Lung (tissue), 12 donors: Measurements from ENCODE around the gene NR2F1-AS1. TPM values are rescaled to one million over a fixed set of nuclear protein-coding genes. Genes with fewer than 3 reads are reported as not detected.

ENCODE experiments used
- ATAC-seq: fragments of 200-7000 bp; cut with Tn5 transposase; one replicate; pipeline ENCODE4 v1.9.1; 2020; ENCODE audit warnings: moderate number of reproducible peaks; ENCODE audit not compliant: insufficient read depth, low FRiP score
- DNase-seq, 3 donors: peaks; one replicate each; pipeline ENCODE4 v3.0.0-alpha.2; 2013 to 2017
- H3K27ac ChIP-seq, 2 donors: one replicate each; pipeline ENCODE4 v1.5.1; 2013; ENCODE audit warnings: mild to moderate bottlenecking in 2 of 2, moderate library complexity in 2 of 2, control low read depth in 1 of 2, inconsistent platforms in 1 of 2, low read depth in 1 of 2, low read length in 1 of 2
- H3K27me3 ChIP-seq, 3 donors: one replicate each; pipeline ENCODE4 v1.5.1; 2013; ENCODE audit warnings: low read length in 2 of 3; ENCODE audit not compliant: control insufficient read depth in 3 of 3, insufficient read depth in 3 of 3
- H3K36me3 ChIP-seq, 4 donors: one replicate each; pipeline ENCODE4 v1.5.1; 2013; ENCODE audit warnings: low read length in 4 of 4, mild to moderate bottlenecking in 1 of 4, moderate library complexity in 1 of 4; ENCODE audit not compliant: control insufficient read depth in 4 of 4, insufficient read depth in 4 of 4
- H3K4me1 ChIP-seq, 5 donors: one replicate each; pipeline ENCODE4 v1.5.1; 2013; ENCODE audit warnings: low read length in 5 of 5, mild to moderate bottlenecking in 2 of 5, moderate library complexity in 1 of 5; ENCODE audit not compliant: control insufficient read depth in 5 of 5, insufficient read depth in 5 of 5
- H3K4me3 ChIP-seq: one replicate; pipeline ENCODE4 v1.5.1; 2013; ENCODE audit warnings: mild to moderate bottlenecking, control low read depth, moderate library complexity
- H3K9ac ChIP-seq, 2 donors: one replicate each; pipeline ENCODE4 v1.5.1; 2013; ENCODE audit warnings: low read length in 2 of 2, control low read depth in 1 of 2; ENCODE audit not compliant: insufficient read depth in 1 of 2
- H3K9me3 ChIP-seq, 4 donors: one replicate each; pipeline ENCODE4 v1.5.1; 2013; ENCODE audit warnings: low read length in 3 of 4, mild to moderate bottlenecking in 1 of 4, moderate library complexity in 1 of 4; ENCODE audit not compliant: control insufficient read depth in 4 of 4, insufficient read depth in 3 of 4
- WGBS, 2 donors: extraction: QIAGEN DNeasy Blood & Tissue Kit; methylation state at CpG; one replicate each; pipeline ENCODE4 v1.1.7; 2013; 5-methylcytosine and 5-hydroxymethylcytosine counted together
- polyA plus RNA-seq, 2 donors: library from polyadenylated mRNA; stranded (reverse); fragments of 200-250 nt; gene quantifications; one replicate each; pipeline ENCODE4 v1.2.1, GENCODE V29; 2013
- total RNA-seq, 2 donors: library from RNA; depleted of rRNA in 1 of 2; stranded (reverse); fragments of >200 nt in 1 of 2; gene quantifications; one replicate each; pipeline ENCODE4 v1.2.1, GENCODE V29; 2014 to 2021
- TF ChIP-seq, protein P1 (sequence below): IDR thresholded peaks from 2 replicates; pipeline ENCODE4 v1.5.1; 2012; ENCODE audit warnings: mild to moderate bottlenecking; ENCODE audit errors: control extremely low read depth, extremely low read depth
- donor health status: control.
- donor health status: control.
- donor health status: Bipolar disorder and iron deficiency.
- donor health status: healthy.
- donor health status: DM: yes; HTN: yes; CAD: no.

Gene NR2F1-AS1
- total and polyA plus RNA-seq, 4 donors: 3.6 to 50.0 (median 10.9) TPM

DNA sequence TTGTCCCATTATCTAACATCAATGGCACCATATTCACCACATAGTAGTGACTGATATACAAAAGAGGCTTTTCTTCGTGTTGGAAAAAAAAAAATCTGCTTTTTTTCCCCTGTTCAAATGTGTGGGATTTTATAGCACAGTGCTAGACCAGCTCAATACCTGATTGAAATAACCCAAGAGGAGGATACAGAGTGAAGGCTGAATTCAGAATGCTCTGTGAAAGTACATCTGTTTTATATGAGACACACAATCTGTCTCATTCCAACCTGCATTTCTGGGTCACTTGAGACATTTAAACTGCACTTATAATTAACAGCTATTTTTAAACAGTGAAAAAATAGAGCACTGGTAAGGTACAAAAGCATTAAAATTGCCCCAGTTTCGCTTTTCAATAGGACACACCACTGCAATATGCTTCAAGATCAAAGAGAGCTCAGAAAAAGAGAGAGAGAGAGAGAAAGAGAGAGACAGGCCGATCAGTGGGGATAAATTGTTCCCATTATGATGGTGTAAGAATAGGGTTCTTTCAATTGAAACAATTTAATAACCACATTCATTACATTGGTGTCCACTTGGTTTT, 179.3 kb downstream of the NR2F1-AS1 start:
- TF ChIP-seq, protein P1, sequence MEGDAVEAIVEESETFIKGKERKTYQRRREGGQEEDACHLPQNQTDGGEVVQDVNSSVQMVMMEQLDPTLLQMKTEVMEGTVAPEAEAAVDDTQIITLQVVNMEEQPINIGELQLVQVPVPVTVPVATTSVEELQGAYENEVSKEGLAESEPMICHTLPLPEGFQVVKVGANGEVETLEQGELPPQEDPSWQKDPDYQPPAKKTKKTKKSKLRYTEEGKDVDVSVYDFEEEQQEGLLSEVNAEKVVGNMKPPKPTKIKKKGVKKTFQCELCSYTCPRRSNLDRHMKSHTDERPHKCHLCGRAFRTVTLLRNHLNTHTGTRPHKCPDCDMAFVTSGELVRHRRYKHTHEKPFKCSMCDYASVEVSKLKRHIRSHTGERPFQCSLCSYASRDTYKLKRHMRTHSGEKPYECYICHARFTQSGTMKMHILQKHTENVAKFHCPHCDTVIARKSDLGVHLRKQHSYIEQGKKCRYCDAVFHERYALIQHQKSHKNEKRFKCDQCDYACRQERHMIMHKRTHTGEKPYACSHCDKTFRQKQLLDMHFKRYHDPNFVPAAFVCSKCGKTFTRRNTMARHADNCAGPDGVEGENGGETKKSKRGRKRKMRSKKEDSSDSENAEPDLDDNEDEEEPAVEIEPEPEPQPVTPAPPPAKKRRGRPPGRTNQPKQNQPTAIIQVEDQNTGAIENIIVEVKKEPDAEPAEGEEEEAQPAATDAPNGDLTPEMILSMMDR: no peak
- no peak overlapping the region for H3K9ac ChIP-seq
- DNase-seq (no peak), ATAC-seq (no peak)
- no peak overlapping the region for H3K27ac ChIP-seq
- peaks cover 0 to 2% (median 0%) of the 10 kb centered on the region in 5 donors for H3K4me1 ChIP-seq
- 83 to 84% methylated on average over 3 of the region's 3 CpGs for WGBS, 2 donors
- H3K36me3 ChIP-seq: no peaks in the 10 kb centered on the region
- no peaks in the 10 kb centered on the region for H3K27me3 ChIP-seq
- H3K4me3 ChIP-seq: no peak overlapping the region
- H3K9me3 ChIP-seq: peaks cover 0 to 5% (median 0%) of the 10 kb centered on the region in 4 donors

DNA sequence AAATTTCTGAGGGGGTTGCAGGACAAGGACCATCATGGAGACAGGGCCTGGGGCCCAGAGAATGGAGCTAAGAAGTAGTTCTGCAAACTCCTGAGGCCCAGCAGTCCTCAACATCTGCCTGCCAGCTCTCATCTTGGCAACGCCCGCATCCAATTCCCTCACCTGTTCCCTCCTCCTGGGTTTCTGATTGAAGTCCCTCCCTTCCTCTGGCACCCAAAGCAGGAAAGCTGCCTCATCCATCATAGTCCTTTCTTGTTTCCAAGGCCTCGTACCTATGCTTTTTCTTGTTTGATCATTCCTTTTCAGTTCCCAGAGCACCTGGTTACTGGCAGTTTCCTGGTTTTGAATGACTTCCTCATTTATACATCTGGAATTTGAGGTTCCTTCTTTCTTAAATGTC, 181.3 kb downstream of the NR2F1-AS1 start:
- Histone ChIP-seq H3K27me3 (no peaks in the 10 kb centered on the region), H3K27ac (no peak overlapping the region), H3K36me3 (no peaks in the 10 kb centered on the region), H3K9ac (no peak overlapping the region), H3K4me1 (peaks cover 0 to 19% (median 10%) of the 10 kb centered on the region in 5 donors), H3K9me3 (peaks cover 0 to 5% (median 1%) of the 10 kb centered on the region in 4 donors), H3K4me3 (no peak overlapping the region)
- DNase-seq: no peak
- WGBS, 2 donors: 63 to 71% methylated on average over 3 of the region's 3 CpGs
- TF ChIP-seq, protein P1: no peak
- ATAC-seq: no peak

GRCh38 chr5:93395971-93396379, 185.0 kb downstream of the NR2F1-AS1 start:
- no peak overlapping the region for H3K4me3 ChIP-seq
- WGBS, 2 donors: 82 to 92% methylated on average over 1 of the region's 1 CpG
- peaks cover 0 to 19% (median 10%) of the 10 kb centered on the region in 5 donors for H3K4me1 ChIP-seq
- H3K27ac ChIP-seq: no peak overlapping the region
- no peaks in the 10 kb centered on the region for H3K27me3 ChIP-seq
- peaks cover 0 to 5% (median 1%) of the 10 kb centered on the region in 4 donors for H3K9me3 ChIP-seq
- DNase-seq: peak; percentile 79 to 96 (median 93)
- TF ChIP-seq, protein P1: no peak
- ATAC-seq: no peak
- no peaks in the 10 kb centered on the region for H3K36me3 ChIP-seq
- H3K9ac ChIP-seq: no peak overlapping the region

DNA sequence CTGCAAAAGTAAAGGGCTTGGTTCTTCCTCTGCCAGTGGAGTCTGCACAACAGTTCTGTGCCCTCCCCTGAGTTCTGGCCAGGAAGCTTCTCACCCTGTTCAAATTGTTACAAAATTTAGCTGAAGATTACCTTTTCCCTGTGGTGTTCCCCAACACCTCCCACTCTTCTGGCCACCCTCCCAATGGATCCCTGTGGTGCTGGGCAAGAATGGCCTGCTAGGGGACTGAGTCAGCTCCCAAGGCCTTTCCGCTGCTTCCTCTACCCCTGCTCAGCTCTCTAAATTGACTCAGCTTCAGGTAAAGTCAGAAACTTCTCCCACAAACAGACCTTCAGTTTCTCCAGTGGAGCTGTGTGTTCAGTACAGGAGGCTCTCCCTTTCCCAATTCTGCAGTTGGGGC, 186.0 kb downstream of the NR2F1-AS1 start:
- H3K4me1 ChIP-seq: peaks cover 0 to 19% (median 10%) of the 10 kb centered on the region in 5 donors
- no peaks in the 10 kb centered on the region for H3K27me3 ChIP-seq
- WGBS, 2 donors: 96 to 100% methylated on average over 1 of the region's 1 CpG
- ATAC-seq: no peak
- TF ChIP-seq, protein P1: no peak
- H3K36me3 ChIP-seq: no peaks in the 10 kb centered on the region
- no peak overlapping the region for H3K4me3 ChIP-seq
- no peak overlapping the region for H3K27ac ChIP-seq
- no peak for DNase-seq
- no peak overlapping the region for H3K9ac ChIP-seq
- H3K9me3 ChIP-seq: peaks cover 0 to 12% (median 1%) of the 10 kb centered on the region in 4 donors
